Stimulated activated CD8-positive, alpha-beta memory T cell treated with anti-CD3 and anti-CD28 coated beads, Interleukin-4, amount 100 ng/mL, for 4 hours (primary cell): ENCODE data around the gene IFIH1.

Source experiments
- DNase-seq, 2 donors: peaks; one replicate each; pipeline ENCODE4 v3.0.0-alpha.2; 2020; ENCODE audit warnings: low read depth in 2 of 2, low spot score in 1 of 2

IFIH1 gene

DNA sequence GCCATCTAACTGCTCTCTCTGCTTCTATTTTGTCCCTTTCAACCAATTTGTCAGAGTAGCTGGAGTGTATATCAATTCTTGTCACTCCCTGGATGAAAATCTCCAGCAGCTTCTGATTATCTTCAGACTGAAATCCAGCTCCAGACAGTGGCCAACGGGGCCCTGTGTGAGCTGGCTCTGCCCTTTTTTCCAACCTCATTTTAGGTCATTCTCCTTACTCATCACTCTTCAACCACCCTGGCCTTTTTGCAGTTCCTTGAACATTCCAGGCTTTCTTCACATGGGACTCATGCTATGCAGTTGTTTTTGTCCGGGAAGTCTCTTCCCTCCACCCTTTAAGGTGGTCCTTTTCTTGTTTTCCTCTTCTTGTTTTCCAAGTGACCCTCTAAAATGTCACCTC is 59.8 kb downstream of the IFIH1 start:
- DNase-seq = no peak

DNA sequence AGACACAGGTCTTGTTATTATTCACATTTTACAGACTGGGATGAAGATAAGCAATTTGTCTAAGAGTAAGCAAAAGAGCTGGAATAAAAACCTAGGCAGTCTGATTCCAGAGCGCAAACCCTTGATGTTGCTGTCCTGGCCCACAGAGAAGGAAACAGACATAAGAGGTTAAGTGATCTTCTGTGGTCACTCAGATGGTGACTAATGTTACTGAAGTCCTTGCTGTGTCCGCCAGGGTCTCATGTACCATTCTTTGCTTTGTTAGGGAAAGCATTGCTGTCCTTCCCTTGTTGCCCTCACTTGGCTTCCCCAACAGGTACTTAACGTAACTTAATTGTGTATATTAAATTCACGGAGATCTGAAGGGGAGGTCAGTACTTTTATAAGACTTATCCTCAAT is 60.3 kb downstream of the IFIH1 start:
- DNase-seq = no peak

DNA sequence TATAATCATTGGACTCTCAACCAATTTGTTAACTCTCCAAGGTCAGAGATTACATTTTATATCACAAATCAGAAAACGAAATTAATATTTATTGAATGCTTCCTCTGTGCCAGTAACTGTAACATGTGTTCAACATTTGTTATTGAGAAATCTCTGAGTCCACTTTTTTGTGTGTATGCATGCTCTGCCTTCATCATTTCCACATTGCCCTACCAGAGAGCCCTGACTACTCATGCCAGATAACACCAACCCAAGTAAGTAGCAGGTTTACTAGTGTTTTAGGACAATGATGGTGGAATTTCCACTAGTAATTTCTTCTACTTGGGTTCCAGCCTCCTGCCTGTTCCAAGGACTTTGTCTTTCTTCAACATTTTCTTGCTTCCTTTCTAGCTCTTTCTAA is 61.1 kb downstream of the IFIH1 start:
- DNase-seq = no peak

DNA sequence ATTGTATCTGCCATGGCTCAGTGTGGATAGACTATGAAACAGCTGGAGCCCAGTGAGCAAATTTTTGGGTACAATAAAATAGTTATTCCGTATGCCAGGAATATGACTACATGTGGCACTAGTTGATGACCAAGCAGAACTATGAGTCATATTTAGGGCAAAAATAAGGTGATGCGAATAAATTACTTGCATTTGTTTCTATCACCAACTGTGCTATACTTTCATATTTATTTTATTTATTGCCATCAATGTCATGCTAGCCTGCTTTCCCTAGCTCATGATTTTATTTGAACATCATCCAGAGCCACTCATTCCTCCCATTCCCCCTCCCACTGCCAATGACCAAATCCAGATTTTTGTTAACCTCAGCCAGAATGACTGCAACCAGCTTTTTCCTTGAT is 61.9 kb downstream of the IFIH1 start:
- DNase-seq = no peak

DNA sequence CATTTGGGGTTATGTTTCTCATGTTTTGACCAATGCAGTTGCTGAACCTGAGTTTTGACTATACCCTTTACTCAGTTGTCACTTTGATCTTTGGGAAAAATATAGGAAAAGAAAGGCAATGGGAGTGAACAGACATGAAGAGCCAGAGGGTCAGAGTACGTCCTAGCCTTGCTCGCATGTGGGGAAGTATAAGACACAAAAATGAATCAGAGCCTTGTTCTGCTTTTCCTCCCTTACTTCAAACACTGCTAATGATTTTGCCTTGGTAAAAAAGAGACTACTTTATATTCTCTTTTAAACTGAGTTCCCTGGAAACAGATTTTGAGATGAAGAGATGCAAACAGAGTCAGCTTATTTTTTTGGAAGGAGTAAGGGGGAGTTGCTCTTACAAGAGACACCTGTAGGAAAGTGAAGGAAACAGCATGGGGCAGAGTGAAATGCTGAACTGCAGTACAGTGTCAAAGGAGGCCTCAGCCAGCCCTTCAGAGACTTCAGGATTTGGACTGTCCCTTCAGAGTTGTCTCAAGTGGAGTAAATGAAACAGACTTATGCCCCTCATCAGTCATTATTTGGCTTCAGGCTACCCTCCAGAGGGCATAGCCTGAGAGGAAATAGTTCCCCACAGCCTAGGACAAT is 64.1 kb downstream of the IFIH1 start:
- DNase-seq = no peak

DNA sequence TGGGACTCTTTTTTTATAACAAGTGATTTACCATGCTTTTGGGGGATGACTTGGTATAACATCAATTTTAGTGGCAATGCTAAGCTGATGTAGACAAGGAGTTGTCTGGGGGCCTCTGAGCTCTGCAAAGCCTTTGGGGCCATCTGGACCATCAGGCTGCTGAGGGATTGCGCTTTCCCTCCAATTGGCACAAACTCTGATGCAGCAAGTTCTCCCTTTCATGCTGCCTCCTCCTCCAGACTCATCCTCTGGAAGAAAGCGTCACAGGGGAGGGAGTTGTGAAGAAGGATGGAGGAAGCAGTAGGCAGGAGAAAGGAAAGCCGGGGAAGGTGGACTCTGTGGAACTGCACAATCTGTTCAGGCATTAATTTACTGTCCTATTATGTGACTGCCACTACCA is 65.0 kb downstream of the IFIH1 start:
- no peak for DNase-seq

DNA sequence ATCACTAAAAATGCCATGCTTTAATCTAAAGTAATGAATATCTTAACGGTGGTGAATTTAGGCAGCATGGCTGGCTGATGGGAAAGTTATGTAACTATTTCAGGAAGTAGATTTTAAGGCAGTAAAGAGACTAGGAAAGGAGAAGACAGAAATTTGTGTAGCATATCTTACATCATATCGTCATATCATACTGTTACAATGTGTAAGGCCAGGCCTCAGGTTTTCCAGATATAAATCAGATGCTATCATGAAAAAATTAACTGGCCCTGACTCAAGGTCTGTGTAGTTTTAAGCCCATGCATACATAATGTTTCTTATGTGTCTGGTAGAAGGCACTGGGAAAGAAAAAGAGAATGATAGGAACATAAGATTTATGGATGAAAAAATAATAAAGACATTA is 66.3 kb downstream of the IFIH1 start:
- no peak for DNase-seq

DNA sequence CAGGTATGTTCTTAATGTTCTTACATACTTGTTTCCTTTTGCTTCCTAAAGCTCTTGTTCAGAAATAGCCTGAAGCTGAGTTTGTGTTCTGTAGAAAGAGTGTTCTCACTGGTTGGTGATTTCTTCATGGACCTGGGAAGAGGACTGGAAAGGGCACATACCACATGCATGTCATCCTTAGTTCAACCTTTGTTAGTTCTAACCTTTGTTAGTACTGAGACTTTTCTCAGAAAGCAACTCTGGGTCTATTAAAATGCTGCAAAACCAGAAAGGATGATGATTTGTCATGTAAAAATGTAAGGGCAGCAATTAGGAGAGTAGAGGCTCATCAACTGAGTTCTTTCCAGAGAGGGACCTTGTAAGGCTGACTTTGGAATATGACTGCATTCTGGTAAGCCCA is 72.7 kb downstream of the IFIH1 start:
- no peak for DNase-seq

DNA sequence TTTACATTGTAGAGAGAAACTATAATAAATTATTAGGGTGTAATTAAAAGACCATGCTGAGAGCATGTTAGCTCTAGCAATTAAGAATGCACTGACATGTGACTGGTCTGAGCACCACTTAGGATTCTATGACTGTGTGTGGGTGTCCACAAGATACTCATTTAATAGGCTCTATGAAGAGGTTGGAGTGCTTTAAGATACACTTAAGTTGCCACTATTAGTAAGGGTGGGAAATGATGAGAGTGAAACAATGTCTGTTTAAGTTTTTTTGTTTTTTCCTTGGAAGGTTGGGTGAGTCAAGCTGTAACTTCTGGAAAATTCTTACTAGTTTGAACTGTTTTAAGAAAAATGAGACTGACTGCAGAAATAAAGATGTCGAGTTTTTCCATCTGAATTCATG is 73.4 kb downstream of the IFIH1 start:
- DNase-seq = no peak

DNA sequence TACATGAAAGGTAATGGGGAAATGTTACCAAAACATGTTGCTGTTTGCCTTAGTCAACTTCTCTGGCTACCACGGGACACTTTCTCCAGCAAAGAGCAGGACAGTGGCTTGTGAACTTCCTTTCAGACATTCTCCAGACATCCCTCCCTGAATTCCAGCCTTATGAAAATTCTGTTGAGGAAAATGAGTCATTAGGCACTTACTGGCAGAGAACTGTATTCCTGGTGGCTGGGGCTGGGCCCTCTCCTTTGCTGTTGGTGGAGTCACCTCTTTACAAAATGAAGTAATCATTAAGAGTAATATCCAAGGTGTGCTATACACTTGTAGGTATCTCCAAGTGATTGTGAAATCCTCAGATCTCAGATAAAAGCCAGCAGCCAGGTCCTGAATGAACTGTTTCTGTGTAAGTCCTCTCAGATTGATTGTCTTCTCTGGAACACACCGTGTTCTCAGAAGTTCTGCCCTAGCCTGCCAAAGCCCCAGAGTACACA is 73.9 kb downstream of the IFIH1 start:
- DNase-seq = no peak

DNA sequence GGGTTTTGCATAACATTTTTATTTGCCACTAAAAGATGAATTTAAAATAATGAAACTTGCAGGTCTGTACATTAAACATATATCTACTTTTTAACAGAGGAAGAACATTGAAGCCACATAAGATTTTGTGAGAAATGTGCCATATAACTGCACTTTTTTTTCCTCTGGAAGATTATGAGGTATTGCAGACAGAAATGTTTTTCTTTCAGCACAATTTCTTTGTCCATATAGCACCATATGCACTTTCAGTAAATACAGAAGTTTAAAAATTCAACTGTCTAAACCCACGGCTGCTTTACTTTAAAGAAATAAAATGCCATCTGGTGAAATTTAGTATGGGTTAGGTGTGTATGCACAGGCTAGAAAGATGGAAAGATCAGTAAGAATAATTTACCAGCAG is 74.8 kb downstream of the IFIH1 start:
- no peak for DNase-seq

DNA sequence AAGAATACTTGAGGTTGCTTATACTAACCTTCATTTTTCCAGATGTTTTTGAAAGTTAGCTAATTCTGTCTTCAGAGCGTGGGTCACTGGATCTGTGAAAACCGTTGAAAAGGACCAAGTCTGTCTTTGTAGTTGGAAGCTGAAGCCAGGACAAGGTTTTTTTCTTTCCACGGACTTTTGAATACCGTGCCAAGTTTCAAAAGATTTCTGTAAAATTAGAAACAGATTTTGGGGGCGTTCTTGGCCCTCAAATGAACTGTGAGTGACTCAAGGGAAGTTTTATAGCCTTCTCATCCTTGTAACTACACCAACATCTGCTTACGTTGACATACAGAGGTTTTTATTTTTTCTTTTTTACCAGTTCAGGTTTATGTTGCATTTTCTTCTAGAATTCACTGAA is 75.2 kb downstream of the IFIH1 start, which contains the start of gene FAP:
FAP (minus strand) TSS at position 152 of the 400 bp plus-strand sequence; CDS start at position 34, 118 bp downstream.
- no peak for DNase-seq

DNA sequence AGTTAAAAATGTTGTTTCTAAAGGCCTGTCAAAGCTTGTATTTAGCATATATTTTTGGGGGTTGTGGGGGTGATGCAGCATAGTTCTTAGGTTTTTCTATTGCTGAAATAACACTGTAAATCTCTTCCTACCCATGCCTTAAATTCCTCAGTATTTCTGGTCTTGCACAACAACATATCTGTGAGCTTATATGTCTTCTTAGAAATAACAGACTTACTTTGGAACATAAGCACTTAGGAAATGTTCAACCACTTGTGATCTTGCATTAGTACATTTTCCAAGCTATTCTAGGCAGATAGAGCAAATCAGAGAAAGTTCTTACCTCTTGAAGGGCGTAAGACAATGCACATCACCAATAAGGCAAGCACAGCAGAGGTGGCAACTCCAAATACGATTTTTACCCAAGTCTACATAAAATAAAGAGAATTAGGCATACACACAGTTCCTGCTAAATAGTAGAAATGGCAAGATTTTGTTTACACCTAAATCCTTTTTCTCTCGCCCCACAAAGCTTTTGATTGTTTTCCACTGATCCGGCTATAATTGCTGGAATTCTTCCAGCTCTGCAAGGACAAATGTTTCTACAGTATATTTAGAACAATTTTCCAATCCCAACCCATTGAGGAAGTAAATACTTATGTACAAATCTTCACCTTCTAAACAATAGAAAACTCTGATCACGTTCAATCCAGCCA is 75.8 kb downstream of the IFIH1 start:
- DNase-seq = no peak

DNA sequence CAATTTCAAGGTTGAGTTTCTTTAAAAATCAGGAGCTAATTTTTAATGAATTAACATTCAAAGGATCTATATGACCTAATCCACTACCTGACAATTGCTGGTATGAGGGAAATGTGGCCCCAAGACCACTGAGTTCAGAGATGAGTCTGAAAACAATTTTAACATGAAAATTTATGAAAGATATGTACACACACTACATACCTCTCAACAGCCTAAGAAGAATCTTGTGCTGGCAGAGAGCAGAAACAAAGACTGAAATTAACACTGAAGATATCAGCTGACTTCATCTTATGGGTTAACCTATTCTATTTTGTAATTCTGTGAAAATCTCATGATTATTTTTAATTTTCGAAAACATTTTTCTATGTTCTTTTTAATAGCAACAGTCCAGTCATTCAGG is 76.9 kb downstream of the IFIH1 start:
- DNase-seq = no peak

DNA sequence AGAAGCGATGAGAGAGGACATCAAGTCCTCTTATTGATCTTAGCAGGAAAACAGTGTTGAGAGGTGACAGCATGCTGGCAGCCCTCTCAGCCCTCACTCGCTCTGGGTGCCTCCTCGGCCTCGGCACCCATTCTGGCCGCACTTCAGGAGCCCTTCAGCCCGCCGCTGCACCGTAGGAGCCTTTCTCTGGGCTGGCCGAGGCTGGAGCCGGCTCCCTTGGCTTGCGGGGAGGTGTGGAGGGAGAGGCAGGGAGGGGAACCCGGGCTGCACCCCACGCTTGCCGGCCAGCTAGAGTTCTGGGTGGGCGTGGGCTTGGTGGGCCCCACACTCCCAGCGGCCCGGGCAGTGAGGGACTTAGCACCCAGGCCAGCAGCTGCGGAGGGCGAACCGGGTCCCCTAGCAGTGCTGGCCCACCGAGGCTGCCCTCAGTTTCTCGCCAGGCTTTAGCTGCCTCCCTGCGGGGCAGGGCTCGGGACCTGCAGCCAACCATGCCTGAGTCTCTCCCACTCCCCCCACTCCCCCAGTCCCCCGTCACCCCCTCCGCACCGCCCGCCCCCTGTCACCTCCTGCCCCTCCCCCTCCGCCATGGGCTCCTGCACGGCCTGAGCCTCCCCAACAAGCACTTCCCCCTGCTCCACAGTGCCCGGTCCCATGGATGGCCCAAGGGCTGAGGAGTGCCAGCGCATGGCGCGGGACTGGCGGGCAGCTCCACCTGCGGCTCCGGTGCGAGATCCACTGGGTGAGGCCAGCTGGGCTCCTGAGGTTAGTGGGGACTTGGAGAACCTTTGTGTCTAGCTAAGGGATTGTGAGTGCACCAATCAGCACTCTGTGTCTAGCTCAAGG is 83.6 kb downstream of the IFIH1 start:
- DNase-seq = no peak

DNA sequence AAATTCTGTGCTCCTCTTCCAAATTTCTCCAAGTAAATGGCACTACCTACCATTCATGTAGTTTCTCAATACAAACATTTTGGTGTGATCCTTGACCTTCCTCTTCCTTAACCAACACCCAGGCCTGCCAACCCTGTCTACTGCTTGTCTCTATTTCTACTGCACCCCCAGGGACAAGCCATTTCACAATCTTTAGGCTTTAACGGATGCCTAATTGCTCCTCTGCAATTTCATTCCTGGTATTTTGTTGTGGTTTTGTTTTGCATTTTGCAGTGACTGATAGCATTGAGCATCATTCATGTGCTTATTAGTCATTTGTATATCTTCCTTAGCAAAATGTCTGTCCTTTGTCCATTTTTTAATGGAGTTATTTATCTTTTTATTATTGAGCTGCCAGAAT is 85.3 kb downstream of the IFIH1 start:
- no peak for DNase-seq

DNA sequence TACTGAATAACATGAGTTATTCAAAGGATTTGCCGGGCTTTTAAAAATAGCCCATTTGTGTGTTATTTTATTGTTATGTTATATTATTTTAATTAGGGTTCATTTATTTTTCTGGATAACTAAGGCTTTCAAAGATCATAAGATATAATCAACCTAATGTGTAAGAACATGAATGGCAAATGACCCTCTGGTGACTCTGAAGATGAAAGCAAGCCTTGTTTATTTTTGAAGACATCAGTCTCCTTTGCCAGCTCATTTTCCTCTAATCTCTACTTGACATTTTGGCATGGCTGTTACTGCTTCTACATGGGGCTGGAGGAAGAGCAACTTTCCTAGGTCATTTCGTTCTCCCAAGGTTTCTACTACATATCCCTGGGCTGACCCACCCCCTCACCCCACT is 85.8 kb downstream of the IFIH1 start:
- DNase-seq = no peak

DNA sequence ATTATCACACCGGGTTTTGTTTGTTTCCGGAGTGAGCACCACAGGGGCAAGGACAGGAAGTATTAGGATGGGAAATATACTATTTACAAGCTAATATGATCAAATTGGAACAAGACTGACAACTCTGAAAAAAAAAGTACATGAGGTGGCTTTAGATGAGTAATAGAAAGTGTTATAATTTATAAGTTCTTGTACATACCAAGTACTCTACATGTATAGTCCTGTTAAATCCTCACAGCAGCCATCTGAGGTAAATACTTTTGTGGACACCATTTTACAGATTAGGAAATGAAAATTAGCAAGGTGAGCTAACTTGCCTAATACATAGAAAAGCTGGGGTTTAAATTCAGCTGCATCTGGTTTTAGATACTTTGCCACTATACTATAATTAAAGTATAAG is 86.5 kb downstream of the IFIH1 start:
- DNase-seq = no peak

DNA sequence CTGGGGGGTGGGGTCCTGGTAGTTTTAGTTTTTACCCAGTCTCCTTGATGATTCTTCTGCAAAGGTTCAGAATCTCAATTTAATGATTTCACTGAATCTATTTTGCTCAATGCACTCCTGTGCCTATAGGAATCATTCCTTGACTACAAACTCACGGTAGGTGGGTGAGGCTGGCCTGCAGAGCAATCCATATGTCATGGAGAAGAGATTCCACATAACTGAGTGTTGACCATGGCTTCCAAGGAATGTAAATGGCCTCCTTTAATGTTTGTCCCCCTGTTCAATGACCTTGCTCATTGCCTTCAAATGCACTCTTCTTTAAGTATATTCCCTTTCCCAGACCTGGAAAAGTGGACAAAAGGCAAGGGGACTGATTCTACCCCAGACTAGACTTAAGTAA is 87.7 kb downstream of the IFIH1 start:
- DNase-seq = no peak

DNA sequence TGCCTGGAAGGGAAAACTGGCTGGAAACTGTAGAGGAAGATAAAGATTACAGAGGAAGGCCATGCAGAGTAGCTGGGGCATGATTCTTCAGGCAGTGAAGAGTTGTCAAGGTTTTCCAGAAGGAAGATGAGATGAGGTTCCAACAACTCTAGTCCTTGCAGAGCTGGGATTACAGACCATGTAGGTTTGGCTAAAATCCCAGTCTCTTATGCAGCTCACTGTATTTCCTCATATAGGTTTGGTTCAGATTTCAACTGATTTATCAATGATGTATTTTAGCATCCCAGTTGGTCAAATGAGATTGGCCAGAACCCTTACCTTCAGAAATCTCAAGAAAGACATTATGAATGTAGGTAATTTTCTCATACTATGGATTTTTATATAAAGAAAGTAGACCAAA is 91.6 kb downstream of the IFIH1 start:
- DNase-seq = no peak

DNA sequence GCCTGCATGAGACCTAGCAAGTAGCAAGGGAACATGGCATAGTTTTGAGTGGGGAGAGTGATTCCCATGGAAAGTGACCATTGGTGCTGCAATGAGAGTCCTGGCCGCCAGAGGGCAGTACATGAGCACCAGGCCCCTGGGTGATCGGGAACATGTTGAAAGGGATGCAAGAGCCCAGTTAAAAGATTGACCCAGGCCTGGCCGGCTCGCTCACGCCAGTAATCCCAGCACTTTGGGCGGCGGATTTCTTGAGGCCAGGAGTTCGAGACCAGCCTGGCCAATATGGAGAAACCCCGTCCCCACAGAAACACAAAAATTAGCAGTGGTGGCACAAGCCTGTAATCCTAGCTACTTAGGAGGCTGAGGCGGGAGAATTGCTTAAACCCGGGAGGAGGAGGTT is 97.4 kb downstream of the IFIH1 start:
- peak; percentile 20 to 28 for DNase-seq

DNA sequence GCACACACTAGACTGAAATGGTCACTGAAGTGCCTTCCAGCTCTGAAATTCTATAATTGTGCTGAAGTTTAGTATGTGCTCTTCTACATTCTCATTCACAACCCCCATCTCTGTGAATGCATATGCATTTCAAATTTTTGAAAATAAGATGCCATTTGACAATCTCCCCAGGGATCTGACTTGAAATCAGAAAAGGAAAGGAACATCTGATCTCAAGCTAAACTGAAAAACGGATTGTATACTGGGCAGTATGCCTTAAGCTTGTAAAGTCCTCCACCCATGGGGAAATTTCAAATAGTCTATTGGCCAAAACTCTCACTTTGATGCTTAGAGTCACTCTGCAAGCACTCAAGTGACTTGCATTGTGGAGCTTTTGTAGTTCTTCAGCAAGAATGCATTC is 98.1 kb downstream of the IFIH1 start:
- no peak for DNase-seq
